ENCODE results near the gene RGS7.

DNA sequence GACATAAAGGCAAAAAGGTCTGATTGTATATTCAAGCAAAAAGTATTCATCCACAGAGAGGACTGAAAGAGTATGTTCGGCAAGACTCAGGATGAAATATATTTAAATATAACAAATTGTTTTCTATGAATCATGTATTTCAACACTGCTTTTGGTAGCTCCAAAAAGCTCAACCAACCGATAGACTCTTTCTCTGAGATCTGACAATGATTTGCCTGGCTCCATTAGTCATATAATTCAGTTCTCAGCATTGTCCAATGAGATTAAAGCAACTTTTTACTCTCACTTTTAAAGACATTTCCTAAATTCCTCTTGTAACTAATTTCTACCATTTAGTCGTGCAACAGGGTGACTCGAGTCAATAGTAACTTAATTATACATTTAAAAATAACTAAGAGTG lies 426.0 kb downstream of the RGS7 start:
- TF ChIP-seq, protein P1, sequence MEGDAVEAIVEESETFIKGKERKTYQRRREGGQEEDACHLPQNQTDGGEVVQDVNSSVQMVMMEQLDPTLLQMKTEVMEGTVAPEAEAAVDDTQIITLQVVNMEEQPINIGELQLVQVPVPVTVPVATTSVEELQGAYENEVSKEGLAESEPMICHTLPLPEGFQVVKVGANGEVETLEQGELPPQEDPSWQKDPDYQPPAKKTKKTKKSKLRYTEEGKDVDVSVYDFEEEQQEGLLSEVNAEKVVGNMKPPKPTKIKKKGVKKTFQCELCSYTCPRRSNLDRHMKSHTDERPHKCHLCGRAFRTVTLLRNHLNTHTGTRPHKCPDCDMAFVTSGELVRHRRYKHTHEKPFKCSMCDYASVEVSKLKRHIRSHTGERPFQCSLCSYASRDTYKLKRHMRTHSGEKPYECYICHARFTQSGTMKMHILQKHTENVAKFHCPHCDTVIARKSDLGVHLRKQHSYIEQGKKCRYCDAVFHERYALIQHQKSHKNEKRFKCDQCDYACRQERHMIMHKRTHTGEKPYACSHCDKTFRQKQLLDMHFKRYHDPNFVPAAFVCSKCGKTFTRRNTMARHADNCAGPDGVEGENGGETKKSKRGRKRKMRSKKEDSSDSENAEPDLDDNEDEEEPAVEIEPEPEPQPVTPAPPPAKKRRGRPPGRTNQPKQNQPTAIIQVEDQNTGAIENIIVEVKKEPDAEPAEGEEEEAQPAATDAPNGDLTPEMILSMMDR (IDR thresholded peaks at IDR 0.05): no peak
- TF ChIP-seq POLR2AphosphoS5 (IDR thresholded peaks at IDR 0.05; ENCODE audit: insufficient read depth in 1 of 2, low read depth in 1 of 2): no peak

Measured in vagina (tissue), 2 donors.